Right lobe of liver (tissue), 6 donors: ENCODE data around the gene OR5L2. TPM values are rescaled to one million over a fixed set of nuclear protein-coding genes. Genes with fewer than 3 reads are reported as not detected.

Experiments used
- ATAC-seq, 4 donors: fragments of 200-7000 bp; cut with Tn5 transposase; one replicate each; pipeline ENCODE4 v1.9.1; 2020; ENCODE audit warnings: mild to moderate bottlenecking in 4 of 4, moderate library complexity in 4 of 4
- DNase-seq, 3 donors: peaks; one replicate each; pipeline ENCODE4 v3.0.0-alpha.2; 2020
- H3K27ac ChIP-seq, 3 donors: fragments of 200-600 bp; one replicate each; pipeline ENCODE4 v1.8.0; 2022
- H3K27me3 ChIP-seq, 2 donors: fragments of 200-600 bp; one replicate each; pipeline ENCODE4 v1.8.0; 2022
- H3K36me3 ChIP-seq, 4 donors: fragments of 200-600 bp; sonication (generic) in 1 of 4; one replicate each; pipeline versions ENCODE4 v1.5.1 to v1.8.0; 2017 to 2022; ENCODE audit warnings: control low read depth in 1 of 4
- H3K4me1 ChIP-seq, 4 donors: fragments of 200-600 bp; sonication (generic) in 1 of 4; one replicate each; pipeline versions ENCODE4 v1.5.1 to v1.8.0; 2017 to 2022; ENCODE audit warnings: control low read depth in 1 of 4
- H3K4me3 ChIP-seq, 3 donors: fragments of 200-600 bp; one replicate each; pipeline ENCODE4 v1.8.0; 2022
- H3K9me3 ChIP-seq, 4 donors: fragments of 200-600 bp; sonication (generic) in 1 of 4; one replicate each; pipeline versions ENCODE4 v1.5.1 to v1.8.0; 2017 to 2022; ENCODE audit warnings: control low read depth in 1 of 4
- POLR2A ChIP-seq: fragments of 450-650 bp; IDR thresholded peaks from one replicate; pipeline ENCODE4 v1.6.1; 2017; ENCODE audit warnings: antibody characterized with exemption, mild to moderate bottlenecking
- WGBS: methylation state at CpG from one replicate; pipeline ENCODE4 v1.1.6; 2018; ENCODE audit warnings: low coverage, low lambda C conversion rate; ENCODE audit not compliant: insufficient coverage; ENCODE audit errors: missing lambda C conversion rate; 5-methylcytosine and 5-hydroxymethylcytosine counted together
- intact Hi-C, 2 donors: fragments of 100-400 bp; cut with DNase I; formaldehyde crosslinking; loops; one replicate each; pipeline versions ENCODE4 v1.11.2 to v1.14.1; 2022
- long read RNA-seq: library from polyadenylated mRNA; unstranded; transcript quantifications from one replicate; pipeline ENCODE4 v2.0.0, GENCODE V29; 2019
- total RNA-seq, 6 experiments: library from RNA; depleted of rRNA in 2 of 6; stranded (reverse); fragments of >200 nt in 2 of 6; fragmentation: NEBNext Ultra II Directional in 3 of 6; extraction: Animal tissue kit (Norgen Biotek cat#: 25700) in 3 of 6; gene quantifications; one replicate each; pipeline versions ENCODE4 v1.1.0 to v1.2.4, GENCODE V29; 2016 to 2023
- TF ChIP-seq, protein P1 (sequence below), 4 donors: fragments of 200-600 bp in 3 of 4; fragments of 450-650 bp in 1 of 4; IDR thresholded peaks; one replicate each; pipeline versions ENCODE4 v1.5.1 to v1.8.0; 2016 to 2022; ENCODE audit warnings: antibody characterized with exemption in 4 of 4, mild to moderate bottlenecking in 2 of 4
- donor health status: DM: no; HTN: yes; CAD: no.
- donor health status: DM: no; HTN: no; CAD: no.
- donor health status: DM: no; HTN: no; CAD: no.
- donor health status: DM: no; HTN: yes; CAD: no.
- donor health status: DM: no; HTN: yes; CAD: no.

Gene OR5L2
- total RNA-seq = not detected
- long read RNA-seq = 0 reads

DNA sequence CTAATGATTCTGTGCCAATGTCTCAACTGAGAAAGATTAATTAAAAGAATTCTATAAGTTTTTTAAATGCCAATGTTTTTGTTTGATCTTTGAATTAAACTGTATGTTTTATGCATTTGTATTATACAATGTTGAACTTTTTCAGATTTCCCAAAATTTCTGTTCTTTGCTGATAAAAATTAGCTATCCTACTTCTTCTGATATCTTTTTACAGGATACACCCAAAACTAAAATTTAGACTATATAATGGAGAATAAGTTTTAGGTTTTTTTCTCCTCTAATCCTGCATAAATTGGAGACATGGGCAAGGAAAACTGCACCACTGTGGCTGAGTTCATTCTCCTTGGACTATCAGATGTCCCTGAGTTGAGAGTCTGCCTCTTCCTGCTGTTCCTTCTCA, at the start of gene OR5L2:
TSS of gene OR5L2 (plus strand) at position 301 of the 400 bp plus-strand sequence. CDS start at position 301, 0 bp downstream.
- TF ChIP-seq POLR2A = no peak
- TF ChIP-seq, protein P1, sequence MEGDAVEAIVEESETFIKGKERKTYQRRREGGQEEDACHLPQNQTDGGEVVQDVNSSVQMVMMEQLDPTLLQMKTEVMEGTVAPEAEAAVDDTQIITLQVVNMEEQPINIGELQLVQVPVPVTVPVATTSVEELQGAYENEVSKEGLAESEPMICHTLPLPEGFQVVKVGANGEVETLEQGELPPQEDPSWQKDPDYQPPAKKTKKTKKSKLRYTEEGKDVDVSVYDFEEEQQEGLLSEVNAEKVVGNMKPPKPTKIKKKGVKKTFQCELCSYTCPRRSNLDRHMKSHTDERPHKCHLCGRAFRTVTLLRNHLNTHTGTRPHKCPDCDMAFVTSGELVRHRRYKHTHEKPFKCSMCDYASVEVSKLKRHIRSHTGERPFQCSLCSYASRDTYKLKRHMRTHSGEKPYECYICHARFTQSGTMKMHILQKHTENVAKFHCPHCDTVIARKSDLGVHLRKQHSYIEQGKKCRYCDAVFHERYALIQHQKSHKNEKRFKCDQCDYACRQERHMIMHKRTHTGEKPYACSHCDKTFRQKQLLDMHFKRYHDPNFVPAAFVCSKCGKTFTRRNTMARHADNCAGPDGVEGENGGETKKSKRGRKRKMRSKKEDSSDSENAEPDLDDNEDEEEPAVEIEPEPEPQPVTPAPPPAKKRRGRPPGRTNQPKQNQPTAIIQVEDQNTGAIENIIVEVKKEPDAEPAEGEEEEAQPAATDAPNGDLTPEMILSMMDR (IDR thresholded peaks at IDR 0.05) = no peak
- DNase-seq (no peak), ATAC-seq (no peak)
- Histone ChIP-seq H3K9me3 (no peaks in the 10 kb centered on the region), H3K27ac (no peak within 1 kb of the TSS), H3K4me1 (no peaks in the 10 kb centered on the region), H3K4me3 (no peak within 1 kb of the TSS), H3K36me3 (no peaks in the 10 kb centered on the region), H3K27me3 (no peaks in the 10 kb centered on the region)
- intact Hi-C loops = no loop called here

DNA sequence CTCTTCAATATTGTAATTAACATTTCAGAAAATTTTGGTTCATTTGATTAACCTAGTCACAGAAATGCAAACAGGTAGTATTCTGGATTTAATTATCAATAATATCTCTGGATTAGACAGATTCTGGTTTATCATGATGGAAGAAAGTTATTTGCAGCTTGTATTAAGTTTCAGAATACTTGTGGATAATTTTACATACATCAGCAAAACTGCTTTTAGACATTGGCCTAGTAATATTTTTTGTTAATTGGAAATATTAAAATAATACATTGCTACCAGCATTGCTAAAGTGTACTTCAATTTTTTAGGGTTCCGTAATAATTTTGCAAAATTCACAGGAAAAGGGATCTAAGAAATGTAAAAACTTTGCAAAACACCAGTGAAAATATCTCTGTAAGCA, 35.4 kb upstream of the OR5L2 start:
- H3K27me3 ChIP-seq = no peaks in the 10 kb centered on the region
- no peaks in the 10 kb centered on the region for H3K36me3 ChIP-seq
- no peak overlapping the region for H3K27ac ChIP-seq
- DNase-seq (no peak), ATAC-seq (no peak)
- no peaks in the 10 kb centered on the region for H3K4me1 ChIP-seq
- 75% methylated on average over 1 of the region's 1 CpG for WGBS
- H3K9me3 ChIP-seq = no peaks in the 10 kb centered on the region
- no peak for TF ChIP-seq POLR2A
- H3K4me3 ChIP-seq = no peak overlapping the region
- intact Hi-C loops = no loop called here

DNA sequence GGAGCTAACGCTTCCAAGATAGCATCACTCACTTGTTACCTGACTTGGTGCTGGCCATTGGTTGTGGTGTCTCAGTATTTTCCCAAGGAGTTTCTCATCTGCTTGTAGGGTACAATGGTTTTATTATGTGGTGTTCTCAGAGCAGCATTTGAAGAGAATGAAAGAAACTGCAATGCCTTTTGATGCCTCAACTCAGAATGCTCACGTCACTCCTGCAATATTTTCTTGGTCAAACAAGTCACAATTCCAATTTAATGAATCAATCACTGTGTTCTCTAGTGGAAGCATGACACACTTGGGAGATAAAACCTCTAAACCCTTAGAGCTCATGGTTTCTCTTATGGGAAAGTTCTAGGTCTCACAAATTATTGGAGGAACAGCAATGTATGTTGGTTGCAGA, 33.7 kb upstream of the OR5L2 start:
- 50% methylated on average over 2 of the region's 2 CpGs for WGBS
- Histone ChIP-seq H3K36me3 (no peaks in the 10 kb centered on the region), H3K27me3 (no peaks in the 10 kb centered on the region), H3K4me3 (no peak overlapping the region), H3K4me1 (no peaks in the 10 kb centered on the region), H3K9me3 (no peaks in the 10 kb centered on the region), H3K27ac (no peak overlapping the region)
- TF ChIP-seq, protein P1 (IDR thresholded peaks at IDR 0.05) = no peak
- no peak for TF ChIP-seq POLR2A
- intact Hi-C loops = no loop called here
- DNase-seq = no peak
- no peak for ATAC-seq

GRCh38 chr11:55795256-55795655, 31.8 kb upstream of the OR5L2 start, which contains the start of gene OR5D14:
Gene OR5D14 (plus strand): TSS chr11:55795556. CDS start chr11:55795556, 0 bp downstream.
- no peak for DNase-seq
- no peaks in the 10 kb centered on the region for H3K9me3 ChIP-seq
- no peak for ATAC-seq
- intact Hi-C loops = no loop called here
- TF ChIP-seq, protein P1 (IDR thresholded peaks at IDR 0.05) = no peak
- TF ChIP-seq POLR2A = no peak
- no peaks in the 10 kb centered on the region for H3K27me3 ChIP-seq
- H3K36me3 ChIP-seq = no peaks in the 10 kb centered on the region
- no peak within 1 kb of the TSS for H3K27ac ChIP-seq
- no peak within 1 kb of the TSS for H3K4me3 ChIP-seq
- no peaks in the 10 kb centered on the region for H3K4me1 ChIP-seq

DNA sequence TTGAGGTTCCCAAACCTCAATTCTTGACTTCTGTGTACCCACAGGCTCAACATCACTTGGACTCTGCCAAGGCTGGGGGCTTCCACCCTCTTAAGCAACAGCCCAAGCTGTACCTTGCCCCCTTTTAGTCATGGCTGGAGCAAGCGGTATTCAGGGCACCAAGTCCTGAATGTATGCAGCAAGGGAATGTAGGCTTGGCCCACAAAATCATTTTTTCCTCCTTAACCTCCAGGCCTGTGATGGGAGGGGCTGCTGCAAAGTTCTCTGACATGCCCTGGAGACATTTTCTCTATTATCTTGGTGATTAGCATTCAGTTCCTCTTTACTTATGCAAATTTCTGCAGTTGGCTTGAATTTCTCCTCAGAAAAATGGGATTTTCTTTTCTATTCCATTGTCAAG, 20.8 kb upstream of the OR5L2 start:
- Histone ChIP-seq H3K36me3 (no peaks in the 10 kb centered on the region), H3K4me3 (no peak overlapping the region), H3K4me1 (no peaks in the 10 kb centered on the region), H3K9me3 (no peaks in the 10 kb centered on the region), H3K27me3 (no peaks in the 10 kb centered on the region), H3K27ac (no peak overlapping the region)
- ATAC-seq (no peak), DNase-seq (no peak)
- no CpG with 5 or more reads among the region's 1 CpG for WGBS
- TF ChIP-seq, protein P1 (IDR thresholded peaks at IDR 0.05) = no peak
- no peak for TF ChIP-seq POLR2A
- intact Hi-C loops = no loop called here
